GM12864 (cell line): ENCODE results near the gene HEPACAM2.
A peak's percentile ranks its signal among the peaks of the same experiment; 100 is the strongest.

Experiments
- DNase-seq: peaks from one replicate; pipeline ENCODE4 v3.0.0-alpha.2; 2011; ENCODE audit warnings: low read depth
- H3K4me3 ChIP-seq: 2 replicates; pipeline ENCODE4 v1.5.1; 2011; ENCODE audit warnings: mild to moderate bottlenecking, low read depth, low read length, control low read depth
- CTCF ChIP-seq: IDR thresholded peaks from 2 replicates; pipeline ENCODE4 v1.5.1; 2011; ENCODE audit warnings: low read depth, mild to moderate bottlenecking, moderate library complexity, low read length, control low read depth, inconsistent platforms; ENCODE audit errors: missing control alignments

The HEPACAM2 gene

GRCh38 chr7:93165447-93165846, 60.8 kb downstream of the HEPACAM2 start:
- DNase-seq: peak; percentile 62
- TF ChIP-seq CTCF: no peak
- no peak overlapping the region for H3K4me3 ChIP-seq

- no peak for TF ChIP-seq CTCF
- H3K4me3 ChIP-seq: no peak overlapping the region
- DNase-seq: no peak
Observed at GRCh38 chr7:93164766-93165165, 61.5 kb downstream of the HEPACAM2 start.

- TF ChIP-seq CTCF: no peak
- no peak for DNase-seq
Observed at GRCh38 chr7:93161181-93161762, 65.0 kb downstream of the HEPACAM2 start.

GRCh38 chr7:93160410-93160809, 65.9 kb downstream of the HEPACAM2 start:
- no peak overlapping the region for H3K4me3 ChIP-seq
- DNase-seq: no peak
- TF ChIP-seq CTCF: no peak

More at GRCh38 chr7:93161181-93161762, 65.0 kb downstream of the HEPACAM2 start:
- H3K4me3 ChIP-seq: no peak overlapping the region

- no peak overlapping the region for H3K4me3 ChIP-seq
- no peak for TF ChIP-seq CTCF
- no peak for DNase-seq
Observed at GRCh38 chr7:93159490-93159889, 66.8 kb downstream of the HEPACAM2 start.

- no peak for TF ChIP-seq CTCF
- H3K4me3 ChIP-seq: no peak overlapping the region
- no peak for DNase-seq
Observed at GRCh38 chr7:93156884-93157283, 69.4 kb downstream of the HEPACAM2 start.

- DNase-seq: no peak
- no peak for TF ChIP-seq CTCF
Observed at GRCh38 chr7:93150200-93150835, 76.0 kb downstream of the HEPACAM2 start.

More at GRCh38 chr7:93150200-93150835, 76.0 kb downstream of the HEPACAM2 start:
- H3K4me3 ChIP-seq: no peak overlapping the region
